SIG-M5 (cell line): ENCODE data around the gene LPO.

Experiments
- DNase-seq: peaks from one replicate; lab custom pipeline; 2025; lab: John Stamatoyannopoulos, UW

Gene LPO

DNA sequence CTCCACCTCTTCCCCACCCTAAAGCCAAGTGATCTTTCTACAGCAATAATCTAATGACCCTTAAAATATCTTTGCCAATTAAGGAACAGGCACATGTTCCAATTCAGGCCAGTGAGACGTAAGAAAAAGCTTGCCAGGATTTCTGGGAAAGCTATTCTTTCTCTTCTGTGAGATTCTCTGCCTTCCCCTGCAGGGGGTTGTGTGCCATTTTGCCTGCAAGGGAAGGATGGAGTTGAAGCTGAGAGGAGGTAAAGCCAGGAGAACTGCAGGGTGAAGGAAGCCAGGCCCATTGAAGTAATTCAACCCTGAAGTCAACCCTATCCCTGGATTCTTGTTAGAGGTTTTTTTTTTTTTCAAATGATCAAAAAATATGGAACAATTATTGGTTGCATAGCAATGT, 9.0 kb upstream of the LPO start:
- DNase-seq = no peak

DNA sequence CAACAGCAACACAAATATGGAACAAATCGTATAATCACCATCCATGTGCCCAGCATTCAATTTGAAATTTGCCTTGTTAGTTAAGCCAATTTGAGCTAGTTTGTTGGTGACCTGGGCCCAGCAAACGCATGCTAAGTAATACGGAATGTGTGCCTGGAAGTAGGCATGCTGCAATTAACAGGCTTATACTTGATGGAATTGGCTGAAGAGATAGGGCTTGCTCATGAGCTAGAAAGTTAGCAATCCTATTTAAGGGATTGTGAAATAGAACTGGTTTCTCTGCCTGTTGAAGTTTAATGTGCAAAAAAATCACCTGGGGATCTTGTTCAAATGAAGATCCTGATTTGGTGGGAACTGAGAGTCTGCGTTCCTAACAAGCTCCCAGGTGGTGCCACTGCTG, 8.5 kb upstream of the LPO start:
- no peak for DNase-seq

DNA sequence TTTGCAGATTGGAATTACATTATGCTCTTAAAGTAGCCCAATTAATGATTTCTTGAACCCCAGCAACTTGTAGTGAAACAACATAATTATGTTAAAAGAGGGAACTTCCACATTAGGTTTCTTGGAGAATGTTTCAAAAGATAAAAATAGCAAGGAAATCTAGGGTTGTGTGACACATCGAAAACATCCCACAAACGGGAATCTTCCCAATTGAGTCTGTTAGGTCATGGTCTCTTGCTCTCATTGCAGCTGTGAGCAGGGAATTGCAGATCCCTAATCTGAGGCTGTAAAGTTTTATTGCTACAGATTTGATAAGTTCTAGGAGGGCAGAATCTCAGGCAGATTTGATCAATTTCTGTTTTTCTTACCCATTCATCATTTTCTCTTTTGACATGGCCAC, 6.7 kb upstream of the LPO start:
- DNase-seq = no peak

DNA sequence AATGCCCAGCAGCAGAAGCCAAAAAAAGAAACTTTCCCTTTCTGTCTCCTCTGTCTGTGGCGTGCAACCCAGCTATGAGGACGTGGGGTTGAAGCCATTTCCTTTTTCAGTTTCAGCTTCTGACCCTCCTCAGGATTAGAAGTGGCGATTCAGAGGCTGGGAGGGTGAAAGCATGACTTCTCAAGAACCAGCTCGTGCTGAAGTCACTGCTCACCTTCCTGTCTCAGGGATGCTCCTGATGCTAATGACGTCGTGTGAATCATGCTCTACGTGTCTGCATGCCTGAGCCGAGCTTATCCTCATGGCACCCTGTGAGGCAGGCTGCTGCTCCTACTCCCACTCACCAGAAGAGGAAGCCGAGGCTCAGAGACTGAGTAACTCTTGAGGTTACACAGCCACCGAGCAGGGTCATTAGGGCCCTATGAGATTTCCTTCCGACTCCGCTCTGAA, 5.7 kb upstream of the LPO start:
- peak; percentile 86 for DNase-seq

DNA sequence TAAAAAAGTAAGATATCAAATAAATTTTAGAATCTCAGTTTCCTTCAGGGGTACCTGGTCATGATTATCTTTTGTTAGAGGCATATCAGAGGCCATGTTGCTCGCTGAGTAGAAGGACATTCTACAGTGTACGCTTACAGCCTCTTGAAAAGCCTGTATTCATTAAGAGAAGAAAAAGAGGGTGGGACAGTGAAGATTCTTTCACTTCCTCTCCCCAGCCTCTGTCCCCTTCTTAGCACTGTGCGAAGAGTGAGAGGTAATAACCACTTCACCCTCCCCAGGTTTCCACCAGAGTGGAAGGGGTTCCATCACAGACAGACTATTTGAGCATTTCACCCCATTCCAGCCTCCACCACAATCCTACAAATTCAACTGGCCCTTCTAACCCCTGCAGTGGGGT, 4.8 kb upstream of the LPO start:
- DNase-seq = no peak

DNA sequence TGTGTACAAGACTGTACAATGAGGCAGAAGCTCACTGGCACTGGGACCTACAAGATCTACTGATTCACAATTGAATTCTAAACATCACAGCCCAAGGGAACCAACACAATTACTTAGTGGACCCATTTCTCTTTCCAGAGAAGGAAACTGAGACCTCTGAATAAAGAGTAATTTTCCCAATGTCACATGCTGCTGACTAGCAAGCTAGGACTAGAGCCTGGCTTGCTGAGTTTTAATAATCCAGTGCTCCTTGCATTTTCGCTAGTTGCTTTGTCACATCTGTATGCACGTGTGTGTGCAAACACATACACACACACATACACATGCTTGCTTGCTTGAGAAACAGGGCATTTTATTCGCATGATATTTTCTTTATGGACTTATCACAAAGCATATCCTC, 3.9 kb upstream of the LPO start:
- no peak for DNase-seq

DNA sequence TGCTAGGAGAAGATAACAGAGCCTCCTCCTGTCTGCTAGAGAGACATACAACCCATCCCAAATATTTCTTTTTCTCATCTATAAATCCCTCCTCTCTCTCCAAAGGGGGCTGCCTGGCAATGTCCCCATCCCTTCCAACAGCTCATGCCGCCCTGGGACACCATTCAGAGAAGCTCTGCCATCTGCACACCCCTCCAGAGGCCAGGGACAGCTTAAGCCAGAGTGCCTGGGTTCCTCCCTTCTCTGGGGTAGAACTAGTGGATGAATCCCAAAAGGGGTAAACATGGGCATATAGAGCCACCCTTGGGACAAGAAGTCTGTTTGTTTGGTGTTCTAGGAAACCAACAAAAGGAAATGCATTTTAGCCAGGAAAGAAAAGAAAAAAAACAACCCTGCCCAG, 2.6 kb upstream of the LPO start:
- no peak for DNase-seq

DNA sequence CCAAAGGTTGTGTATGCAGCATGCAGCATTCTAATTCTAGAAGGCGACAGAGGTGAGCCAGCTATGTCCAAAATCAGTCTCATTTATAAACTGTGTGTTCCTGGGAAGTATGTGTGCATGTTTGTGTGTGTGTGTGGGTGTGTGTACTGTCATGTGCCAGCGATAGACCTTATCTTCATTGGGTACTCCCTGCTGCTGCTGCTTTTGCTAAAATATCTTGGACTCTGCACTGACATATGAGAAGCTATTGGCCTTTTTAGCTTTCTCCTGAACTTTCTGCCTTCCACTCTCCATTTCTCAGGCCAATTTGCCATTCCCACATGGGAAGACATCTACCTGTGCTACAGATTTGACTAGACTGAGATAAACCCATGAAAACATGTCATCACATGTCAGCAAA, 2.0 kb upstream of the LPO start:
- DNase-seq = no peak

DNA sequence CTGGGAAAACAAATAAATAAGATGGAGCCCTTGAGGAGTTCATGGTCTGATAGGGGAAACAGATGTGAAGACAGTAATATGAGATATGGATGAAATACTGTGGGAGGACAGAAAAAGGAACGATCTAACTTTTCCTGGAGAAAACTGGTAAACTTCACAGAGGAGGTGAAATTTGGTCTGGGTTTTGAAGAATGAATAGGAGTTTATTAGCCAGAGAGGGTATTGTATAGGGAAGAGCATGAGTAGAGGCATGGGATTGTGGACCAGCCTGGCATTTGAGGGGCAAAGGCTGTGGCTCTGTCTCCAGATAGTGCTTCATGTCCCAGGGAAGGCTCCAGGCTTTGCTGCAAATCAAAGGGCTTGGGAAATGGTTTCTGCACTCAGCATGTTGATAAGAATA, 1.6 kb downstream of the LPO start:
- no peak for DNase-seq

DNA sequence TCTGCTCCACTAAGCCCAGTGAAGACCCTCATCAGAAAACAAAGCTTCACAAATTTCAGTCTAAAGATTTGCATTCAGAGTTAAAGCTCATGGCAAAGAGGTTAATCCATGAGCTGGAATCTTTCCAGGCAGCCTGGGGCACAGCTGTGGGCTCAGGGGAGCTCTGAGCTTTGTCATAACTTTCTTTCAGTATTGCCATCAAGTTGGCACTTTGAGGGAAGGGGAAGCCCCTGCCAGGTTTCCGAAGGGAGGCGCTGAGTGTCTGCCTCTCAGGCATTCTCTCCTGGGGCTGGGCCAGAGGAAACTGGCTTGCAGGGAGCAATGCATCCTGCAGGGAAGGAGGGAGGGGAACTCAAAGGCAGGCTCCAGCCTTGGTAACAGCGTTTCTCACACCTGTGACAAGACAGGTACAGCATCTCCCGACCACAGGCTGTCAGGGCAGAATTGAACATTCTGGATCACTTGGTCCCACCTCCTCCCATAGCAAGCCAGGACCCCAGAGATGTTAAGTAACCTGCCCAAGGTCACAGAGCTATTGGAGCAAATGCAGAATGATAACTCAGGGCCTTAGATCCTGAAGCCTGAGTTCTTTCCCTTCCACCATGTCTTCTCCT, 3.9 kb downstream of the LPO start:
- no peak for DNase-seq

DNA sequence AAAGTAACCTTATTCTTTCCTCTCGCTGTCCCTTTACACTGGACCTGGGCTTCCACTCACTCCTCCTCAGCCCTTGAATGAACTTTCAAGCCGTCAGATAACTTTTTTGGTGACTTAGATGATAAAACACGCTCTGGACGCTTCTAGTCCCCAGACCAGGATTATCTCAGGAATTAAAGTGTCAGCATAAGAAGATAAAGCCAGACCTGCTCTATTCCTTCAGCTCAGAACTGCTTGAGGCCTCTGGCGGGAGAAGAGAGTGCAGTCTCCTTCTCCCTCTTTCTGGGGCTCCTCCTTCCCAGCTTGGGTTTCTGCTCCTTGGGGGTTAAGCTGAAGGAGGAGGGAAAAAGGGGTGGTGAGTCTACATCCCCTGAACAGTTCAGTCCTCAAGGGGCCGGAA, 6.6 kb downstream of the LPO start:
- DNase-seq = no peak

DNA sequence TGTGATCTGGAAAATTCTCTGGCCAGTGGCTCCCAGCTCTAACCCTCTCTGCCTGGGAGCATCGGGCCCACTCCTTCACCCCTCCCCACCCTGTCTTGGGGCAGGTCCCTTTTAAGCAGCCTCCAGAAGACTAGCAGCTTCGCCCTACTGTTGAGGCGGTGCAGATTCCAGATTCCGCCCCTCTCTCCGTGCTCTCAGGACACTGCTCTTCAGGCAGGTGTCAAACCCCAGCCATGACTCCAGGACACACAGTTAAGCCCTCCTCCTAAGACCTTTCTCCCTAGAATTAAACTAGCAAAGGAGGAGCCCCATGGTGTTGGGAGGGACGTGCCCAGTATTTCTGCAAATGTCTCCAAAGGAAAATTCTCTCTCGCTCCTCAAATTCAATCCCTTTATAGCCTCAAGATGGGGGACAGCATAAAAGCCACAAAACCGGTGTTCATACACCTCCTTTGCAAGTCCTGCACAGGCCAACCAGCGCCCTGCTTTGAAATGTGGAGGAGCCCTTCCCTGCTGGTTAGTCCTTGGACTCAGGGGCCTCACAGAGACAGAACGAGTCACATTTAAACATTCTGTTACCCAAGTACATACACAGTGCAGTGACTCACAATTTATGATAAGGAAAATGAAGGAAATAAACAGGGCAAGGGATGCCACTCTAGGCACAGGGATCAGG, 7.2 kb downstream of the LPO start:
- no peak for DNase-seq

DNA sequence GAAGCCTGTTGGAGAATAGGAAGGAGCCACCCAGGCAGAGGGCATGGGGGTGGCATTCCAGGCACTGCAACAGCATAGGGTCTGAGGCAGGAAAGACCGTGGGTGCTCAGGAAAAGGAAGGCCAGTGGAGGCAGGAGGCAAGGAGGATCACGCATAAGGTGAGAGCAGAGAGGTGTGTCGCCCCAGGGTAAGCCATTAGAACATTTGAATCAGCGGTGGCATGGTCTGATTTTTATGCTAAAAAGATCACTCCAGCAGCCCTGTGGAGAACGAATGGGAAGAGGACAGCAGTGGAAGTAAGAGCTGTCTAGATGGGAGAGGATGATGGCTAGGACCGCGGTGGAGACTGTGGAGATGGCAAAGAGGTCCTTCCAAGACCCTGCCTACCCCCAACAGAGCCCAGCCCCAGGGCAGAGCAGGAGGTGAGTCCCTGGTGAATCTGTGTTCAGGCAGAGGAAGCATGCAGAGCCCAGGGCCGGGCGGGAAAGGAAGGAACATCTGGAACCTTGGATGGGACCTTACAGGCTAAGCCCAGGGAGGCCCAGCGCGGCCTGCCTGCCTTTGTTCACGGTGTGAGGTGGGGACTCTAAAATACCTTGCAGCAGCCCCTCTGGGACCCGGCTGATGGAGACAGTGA, 7.8 kb downstream of the LPO start:
- no peak for DNase-seq

DNA sequence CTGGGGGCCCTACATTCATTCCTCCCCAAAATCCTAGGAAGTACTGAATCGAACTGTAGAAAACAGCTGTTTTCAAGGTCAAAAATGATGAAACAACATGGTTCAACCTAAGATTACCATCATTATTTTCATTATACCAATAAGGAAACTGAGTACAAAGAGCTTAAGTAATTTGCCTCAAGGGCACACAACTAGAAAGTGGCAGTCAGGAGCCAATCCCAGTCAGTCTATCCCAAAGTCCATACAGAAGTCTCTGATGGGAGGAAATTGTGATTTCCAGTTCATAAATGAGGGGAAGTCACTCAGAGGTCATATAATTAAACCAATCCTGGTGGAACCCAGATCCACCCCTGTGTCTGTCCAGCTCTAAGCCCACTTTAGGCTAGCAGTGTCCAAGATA, 8.4 kb downstream of the LPO start:
- DNase-seq = no peak

DNA sequence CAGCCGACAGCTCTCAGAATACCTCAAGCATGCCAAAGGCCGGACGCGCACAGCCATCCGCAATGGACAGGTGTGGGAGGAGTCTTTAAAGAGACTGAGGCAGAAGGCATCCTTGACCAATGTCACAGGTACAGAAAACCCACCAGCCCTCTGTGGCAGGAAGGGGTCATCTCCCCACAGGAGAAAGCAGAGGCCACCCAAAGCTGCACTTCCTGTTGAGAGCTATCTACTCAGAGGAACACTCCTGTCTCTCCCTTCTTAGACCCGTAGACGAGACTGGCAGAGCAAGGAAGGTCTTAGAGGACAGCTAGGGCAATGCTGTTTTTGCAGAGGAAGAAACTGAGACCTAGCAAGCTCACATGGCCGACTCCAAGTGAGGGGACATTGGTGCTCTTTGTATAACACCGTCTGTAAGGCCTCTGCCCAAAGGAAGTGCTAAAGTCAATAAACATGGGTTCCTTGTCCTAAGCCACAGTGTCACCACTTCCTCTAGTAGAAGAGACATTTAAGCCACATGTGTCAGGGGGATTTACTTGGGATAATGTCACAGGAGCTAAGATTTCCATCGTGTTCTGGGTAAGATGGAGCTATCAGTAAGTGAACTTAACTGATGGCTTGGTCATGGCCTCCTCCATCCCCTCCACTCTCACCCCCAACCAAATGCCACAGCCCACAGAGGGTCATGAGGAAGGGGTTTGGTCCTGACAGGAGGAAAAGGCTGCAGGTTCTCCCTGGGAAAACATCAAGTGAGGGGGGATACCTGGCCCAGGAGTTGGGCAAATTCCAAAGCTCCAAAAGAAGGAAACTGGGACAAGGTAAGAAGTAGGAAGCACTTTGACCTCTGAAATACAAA, 9.4 kb downstream of the LPO start:
- no peak for DNase-seq

DNA sequence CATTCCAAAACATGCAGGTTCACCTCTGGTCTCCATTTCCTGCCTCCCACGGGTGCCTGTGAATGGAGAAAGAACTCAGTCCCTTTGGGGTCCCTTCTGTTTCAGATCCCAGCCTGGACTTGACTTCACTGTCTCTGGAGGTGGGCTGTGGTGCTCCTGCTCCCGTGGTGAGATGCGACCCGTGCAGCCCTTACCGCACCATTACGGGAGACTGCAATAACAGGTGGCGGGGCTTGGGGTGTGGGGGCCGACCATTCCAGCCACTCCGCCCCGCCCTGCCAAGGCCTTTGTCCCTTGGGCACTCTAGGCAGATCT, 10.5 kb downstream of the LPO start:
- DNase-seq = no peak

DNA sequence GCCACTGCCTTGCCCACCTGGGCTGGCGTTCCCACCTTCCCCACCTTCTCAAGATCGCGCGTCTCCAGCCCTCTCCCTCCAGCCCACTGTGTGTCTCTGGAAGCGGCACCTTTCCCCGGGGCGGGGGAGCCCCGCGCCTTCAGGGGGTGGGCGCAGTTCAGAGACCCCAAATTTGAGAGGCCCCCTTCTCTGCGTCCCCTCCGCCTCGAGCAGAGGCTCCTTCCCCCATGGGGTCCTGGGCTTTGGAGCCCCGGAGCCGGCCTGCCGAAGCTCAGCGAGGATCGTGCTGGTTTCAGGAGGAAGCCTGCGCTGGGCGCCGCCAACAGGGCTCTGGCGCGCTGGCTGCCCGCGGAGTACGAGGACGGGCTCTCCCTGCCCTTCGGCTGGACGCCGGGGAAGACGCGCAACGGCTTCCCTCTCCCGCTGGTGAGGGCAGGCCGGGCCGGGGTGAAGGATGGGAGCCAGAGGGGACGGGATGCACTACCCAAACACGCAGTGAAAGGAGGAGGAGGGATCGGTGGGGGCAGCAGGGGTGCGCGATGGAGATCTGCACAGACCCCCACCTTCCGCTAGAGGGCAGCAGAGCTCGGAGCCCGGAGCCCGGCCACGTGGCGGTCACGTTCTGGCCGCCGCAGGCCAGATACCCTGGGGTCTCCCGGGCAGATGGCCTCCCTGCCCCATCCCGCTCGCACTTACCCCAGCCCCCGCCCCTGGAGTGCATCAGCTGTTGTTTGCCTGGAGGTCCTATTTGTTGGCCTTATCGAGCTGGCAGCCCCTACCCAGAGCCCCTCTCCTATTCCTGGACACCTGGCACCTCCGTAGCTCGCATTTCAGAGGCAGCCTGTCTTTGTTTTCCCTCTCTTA, 11.1 kb downstream of the LPO start:
- no peak for DNase-seq

DNA sequence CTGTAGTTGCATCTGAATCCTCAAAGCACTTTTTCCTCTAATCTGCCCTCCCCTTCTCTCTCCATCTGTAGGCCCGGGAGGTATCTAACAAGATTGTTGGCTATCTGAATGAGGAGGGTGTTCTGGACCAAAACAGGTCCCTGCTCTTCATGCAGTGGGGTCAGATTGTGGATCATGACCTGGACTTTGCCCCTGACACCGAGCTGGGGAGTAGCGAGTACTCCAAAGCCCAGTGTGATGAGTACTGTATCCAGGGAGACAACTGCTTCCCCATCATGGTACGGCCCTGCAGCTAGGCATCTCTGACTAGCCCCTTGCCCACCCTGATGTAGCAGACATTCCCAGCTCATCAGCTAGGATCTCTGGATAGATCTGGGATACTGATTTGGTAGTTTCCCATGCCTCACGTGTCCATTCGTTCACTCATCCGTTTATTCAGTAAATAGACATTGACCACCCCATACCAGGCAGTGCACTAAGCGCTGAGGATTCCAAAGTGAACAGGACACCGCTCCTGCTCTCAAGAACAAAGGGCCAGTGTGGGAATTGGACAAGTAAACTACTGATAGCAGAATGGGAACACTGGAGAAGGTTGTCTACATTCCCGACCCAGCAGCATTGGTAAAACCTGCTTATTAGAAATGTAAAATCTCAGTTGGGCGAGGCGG, 12.1 kb downstream of the LPO start:
- DNase-seq = no peak

DNA sequence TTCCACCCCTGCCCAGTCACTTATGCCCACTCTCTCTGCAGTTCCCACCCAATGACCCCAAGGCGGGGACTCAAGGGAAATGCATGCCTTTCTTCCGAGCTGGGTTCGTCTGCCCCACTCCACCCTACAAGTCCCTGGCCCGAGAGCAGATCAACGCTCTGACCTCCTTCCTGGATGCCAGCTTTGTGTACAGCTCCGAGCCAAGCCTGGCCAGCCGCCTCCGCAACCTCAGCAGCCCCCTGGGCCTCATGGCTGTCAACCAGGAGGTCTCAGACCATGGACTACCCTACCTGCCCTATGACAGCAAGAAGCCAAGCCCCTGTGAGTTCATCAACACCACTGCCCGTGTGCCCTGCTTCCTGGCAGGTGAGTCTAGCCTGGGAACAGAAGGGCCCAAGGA, 13.8 kb downstream of the LPO start:
- DNase-seq = no peak

DNA sequence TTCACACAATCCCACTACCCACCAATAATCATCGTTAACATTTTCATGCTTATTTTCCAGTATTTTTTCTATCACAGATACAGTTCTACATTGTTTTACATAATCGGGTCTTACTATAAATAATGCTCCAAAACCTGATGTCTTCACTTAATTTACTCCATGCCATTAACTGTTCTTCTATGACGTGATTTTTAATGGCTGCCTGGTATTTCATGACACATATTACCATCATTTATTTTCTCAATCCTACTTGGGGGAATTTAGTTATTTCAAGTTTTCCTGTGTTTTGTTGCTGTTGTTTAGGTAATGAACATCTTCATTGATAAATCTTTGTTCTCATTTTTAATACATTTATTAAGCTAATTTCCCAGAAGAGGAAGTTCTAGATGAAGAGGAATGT, 14.7 kb downstream of the LPO start:
- no peak for DNase-seq

DNA sequence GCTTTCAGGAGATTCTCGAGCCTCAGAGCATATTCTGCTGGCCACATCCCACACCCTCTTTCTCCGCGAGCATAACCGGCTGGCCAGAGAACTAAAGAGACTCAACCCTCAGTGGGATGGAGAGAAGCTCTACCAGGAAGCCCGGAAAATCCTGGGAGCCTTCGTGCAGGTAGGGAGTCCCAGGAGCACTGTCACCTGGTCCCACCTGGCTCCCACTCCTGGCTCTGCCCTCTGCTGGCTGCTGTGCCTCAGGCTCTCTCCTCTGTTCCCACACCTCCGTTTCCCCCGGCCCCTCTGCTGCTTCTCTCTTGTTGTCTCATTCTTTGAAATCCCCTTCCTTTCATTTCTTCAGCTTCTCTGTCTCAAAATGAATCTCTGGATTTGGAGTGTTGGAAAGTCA, 16.4 kb downstream of the LPO start:
- DNase-seq = no peak

DNA sequence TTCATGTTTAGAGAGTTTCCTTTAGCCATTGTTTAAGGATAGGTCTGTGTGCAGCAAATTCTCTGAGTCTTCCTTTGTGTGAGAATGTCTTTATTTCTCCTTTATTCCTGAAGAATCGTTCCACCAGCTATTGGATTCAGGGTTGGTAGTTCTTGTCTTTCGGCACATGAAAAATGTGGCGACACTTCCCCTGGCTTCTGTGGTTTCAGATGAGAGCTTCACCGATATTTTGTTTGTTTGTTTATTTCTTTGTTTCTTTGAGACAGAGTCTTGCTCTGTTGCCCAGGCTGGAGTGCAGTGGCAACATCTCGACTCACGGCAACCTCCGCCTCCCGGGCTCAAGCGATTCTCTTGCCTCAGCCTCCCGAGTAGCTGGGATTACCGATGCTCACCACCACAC, 23.8 kb downstream of the LPO start:
- DNase-seq = no peak
